ENCODE measurements around the gene OSTC.
"Not testable (repeated sequence)": the region's sequence is repeated elsewhere in the genome, so short reads cannot be mapped to it uniquely, and the experiment has no call there.

The OSTC gene

DNA sequence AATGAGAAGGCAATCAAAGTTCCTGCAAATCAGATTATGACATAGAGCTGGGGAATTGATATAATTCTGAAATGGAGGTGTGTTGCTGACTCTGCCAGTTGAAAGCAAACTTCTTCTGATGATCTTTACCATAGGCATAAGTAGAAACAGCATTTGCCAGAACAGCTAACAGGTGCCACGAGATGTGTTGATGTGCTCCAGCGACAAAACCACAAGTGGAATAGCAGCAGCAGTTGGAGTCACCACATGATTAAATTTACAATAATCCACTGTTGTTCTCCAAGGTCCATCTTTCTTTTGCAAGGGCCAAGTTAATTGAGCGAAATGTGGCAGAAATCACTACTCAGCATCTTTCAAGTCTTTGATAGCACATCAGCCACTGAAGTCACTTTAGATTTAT, 3.7 kb upstream of the OSTC start:
- DNase-seq (ENCODE audit: low read depth in 2 of 2), result no peak

DNA sequence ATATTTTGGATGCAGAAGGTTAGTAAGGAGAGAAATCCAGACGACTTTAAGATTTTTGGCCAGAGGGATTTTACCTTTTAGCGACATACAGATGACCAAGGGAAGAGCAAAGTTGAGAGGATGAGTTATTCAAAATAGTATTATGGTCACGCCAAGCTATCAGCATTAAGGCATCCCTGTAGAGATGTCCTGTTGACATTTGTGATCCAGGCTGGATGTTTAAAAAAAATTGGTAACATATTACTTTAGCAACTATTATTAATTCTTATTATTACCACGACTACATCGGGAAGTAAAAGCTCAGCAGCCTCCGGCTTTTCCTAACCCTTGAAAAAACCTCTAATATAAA, 562 bp upstream of the OSTC start:
- no peak for DNase-seq (ENCODE audit: low read depth in 2 of 2)

DNA sequence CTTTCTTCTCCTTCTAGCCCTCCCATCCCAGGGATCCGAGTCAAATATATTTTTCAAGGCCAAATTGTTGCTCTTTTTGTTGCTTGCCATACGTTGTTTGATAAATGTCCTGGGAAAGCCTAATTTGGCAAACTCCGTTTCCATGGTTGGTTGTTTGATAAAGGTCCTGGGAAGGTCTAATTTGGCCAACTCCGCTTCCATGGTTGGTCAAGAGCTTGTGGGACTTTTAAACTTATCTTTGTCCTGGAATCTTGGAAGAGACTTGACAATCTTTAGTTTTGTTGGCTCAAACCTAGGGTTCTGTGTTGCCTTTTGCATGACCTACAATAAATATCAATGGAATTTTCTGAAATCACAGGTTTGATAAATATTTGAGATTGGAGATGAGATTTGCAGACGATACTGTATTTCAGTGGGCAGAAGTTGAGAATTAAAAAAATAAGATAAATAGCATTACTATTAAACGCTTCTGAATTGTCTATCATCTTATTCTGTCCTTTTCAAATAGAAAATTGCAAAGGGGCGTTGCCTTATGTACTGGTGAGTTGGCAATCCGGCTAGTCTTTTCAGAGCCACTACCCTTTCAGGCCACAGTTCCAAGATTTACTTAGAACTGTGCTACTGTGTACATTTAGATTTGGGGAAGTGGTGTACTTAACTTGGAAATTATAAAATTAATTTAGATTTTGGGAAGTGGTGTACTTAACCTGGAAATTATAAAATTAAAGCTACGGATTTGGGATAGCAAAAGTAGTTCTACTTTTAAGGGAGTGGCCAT, 804 bp downstream of the OSTC start:
- no peak for DNase-seq (ENCODE audit: low read depth in 2 of 2)

DNA sequence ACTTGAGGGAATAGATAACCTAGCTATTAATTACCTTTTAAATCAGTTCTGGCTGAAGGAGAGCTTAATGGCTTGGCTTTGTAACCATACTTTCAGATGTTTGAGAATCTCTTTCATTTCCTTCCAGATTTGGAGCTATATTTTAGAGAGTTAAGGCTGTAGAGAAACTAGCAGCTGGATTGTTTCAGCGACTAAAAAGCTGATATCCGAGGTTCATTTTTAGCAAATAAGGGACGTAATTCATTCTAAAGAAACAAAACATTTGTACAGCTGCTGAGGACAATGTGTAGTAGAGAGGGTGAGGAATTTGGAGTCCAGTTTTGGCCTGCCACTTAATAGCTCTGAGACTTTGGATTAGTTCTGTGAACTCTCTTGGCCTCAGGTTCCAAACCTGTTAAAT, 12.2 kb downstream of the OSTC start:
- no peak for DNase-seq (ENCODE audit: low read depth in 2 of 2)

DNA sequence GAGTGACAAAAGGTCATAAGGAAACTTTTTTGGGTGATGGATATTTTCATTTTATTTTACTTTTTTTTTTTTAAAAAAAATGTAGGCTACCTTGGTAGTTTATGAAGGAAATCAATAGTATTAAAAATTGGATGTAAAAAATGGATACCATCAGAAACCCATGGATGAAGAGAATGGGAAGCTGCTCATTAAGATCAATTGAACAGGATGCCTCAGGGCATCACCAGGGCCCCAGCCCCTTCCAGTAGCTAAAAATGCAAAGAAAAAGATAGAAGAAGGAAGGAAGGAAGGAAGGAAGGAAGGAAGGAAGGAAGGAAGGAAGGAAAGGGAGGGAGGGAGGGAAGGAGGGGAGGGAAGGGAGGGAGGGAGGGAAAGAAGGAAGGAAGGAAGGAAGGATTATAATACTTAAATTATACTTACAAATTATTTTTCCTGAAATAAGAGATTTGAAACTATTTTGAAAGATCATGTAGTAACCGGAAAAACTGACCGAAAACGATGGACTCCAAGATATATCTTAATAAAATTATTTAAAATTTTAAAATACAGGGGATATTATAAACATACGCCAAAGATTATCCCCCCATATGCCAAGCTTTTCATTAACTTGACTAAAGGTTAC, 24.1 kb downstream of the OSTC start:
- no peak for DNase-seq (ENCODE audit: low read depth in 2 of 2)

DNA sequence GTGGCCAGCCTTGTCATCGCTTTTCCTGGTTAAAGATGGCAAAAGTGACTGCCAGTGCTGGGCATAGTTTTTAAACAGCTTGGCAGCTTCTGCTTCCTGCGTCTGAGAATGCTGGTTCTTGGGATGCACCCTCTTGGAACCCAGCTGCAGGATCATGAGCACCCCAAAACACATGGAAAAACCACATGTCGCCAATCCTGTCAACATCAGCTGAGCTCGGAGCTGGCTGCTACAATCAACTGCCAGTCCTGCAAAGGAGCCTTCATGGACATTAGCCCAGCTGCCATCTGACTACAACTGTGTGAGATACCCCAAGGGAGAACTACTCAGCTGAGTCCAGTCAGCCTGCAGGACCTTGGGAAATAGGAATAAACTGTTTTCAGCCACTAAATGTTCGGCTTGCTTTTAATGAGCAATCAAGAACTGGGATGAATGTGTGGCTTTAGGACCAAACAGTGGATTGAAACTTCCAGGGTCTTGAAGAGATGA, 31.0 kb downstream of the OSTC start:
- no peak for DNase-seq (ENCODE audit: low read depth in 2 of 2)

DNA sequence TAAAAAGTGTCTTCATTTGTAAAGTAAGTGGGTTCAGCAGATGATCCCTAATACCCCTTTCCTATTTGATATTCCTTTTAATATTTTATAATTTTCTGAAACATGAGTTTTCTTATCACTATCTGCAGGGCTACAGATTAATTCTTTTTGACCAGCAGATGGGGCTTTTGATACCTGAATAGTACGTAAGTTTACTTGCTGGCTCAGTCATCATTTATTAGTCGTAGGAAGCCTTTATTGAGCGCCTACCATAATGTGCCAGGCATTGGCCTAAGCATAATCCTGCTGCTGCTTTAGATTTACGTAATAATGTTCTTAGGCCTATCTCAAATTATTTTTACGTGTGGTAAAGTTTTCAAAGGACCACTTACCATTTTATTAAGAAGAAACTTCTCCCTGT, 33.1 kb downstream of the OSTC start:
- no peak for DNase-seq (ENCODE audit: low read depth in 2 of 2)

DNA sequence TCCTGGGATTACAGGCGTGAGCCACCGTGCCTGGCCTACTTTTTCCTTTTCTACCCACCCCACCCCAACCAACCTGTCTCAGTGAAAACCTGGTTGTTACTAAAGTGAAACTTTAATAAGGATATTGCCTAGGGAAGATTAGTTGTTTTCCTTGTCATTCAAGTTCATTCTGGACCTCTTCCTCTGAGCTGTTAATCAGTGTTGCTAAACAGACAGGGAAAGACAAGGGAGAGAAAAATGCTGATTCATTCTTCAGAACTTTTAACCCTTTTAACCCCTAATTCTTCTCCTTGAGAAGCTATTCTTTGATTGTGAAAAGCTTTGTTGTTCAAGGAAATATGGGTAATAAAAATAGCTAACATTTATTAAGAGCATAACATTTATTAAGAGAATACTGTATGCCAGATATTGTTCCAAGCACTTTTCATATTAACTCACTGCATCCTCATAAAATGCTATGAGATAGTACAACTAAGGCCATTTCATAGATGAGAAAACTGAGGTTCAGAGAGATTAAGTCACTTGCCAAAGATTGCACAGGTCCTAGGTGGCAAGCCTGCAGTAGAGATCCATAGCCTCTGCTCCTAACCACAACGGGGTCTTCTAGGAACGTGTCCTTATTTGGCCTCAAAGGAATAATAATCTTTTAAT, 34.8 kb downstream of the OSTC start:
- DNase-seq (ENCODE audit: low read depth in 2 of 2), result no peak

DNA sequence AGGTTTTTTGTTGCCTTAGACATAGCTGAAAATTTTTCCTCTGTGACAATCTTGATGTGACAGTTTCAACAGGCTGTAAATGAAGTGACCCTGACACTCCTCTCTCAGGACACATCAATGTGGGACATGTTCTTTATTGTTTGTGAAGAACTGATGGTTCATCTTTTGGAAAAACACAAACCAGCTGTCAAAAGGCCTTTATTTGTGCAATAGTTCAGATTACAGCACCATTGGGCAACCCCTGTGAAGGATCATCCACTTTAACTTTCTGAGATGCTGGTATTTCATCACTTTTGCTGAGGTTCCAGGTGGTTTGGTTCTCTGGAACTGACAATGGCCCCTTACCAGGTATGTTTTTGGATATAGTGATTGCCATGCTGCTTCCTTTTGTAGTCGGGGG, 40.3 kb downstream of the OSTC start:
- no peak for DNase-seq (ENCODE audit: low read depth in 2 of 2)

DNA sequence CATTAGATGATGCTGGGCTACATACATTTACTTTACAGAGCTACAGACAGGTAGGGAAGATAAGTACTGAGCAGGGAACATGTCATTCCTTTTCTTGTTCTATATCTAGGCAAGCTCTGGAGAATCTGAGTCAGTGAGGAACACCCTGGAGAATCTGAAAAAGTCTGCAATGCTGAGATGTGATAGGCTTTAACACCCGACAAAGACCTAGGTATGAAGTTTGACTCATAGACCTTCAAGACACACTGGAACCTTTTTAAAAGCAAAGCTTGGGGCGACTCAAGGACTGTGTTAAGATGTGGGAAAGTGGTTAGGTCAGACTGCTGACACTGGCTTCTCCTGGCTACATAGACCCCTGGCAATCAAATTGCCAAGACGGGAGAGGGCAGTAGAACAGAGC, 42.8 kb downstream of the OSTC start:
- DNase-seq (ENCODE audit: low read depth in 2 of 2), result no peak

DNA sequence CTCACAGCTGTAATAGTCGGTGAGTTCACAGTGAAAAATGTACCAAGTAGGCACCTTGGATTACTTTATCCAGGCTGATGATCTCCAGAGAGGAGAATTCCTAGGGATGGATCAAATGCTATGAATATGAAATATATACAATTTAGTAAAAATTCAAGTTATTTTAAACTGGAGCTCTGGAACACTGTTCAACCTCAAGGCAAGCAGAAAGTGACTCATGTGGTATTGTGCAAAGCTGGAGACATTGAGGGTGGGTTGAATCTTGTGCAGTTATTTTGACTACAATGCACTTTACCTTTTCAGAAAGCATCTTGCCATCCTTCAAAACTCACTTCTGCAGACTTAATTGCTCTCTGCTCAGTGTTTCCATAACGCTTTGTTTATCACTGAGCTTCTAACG, 43.4 kb downstream of the OSTC start:
- no peak for DNase-seq (ENCODE audit: low read depth in 2 of 2)

DNA sequence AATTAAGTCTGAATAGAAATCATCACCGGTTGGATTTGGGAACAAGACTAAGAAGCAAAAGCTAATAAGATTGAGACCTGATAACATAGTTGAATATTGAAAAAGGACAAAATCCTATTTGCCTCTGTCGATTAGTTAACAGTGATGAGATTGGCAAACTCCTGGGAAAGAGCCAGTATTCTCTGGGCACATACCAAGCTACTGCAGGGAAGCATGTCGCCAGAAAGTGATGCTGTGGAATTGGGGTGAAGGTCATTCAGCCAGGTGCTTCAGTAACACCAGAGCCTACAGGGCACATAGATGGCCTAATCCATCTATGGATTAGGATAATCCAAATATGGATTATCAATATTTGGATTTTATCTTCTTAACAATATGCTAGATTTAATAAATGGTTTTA, 44.0 kb downstream of the OSTC start:
- DNase-seq (ENCODE audit: low read depth in 2 of 2), result no peak

DNA sequence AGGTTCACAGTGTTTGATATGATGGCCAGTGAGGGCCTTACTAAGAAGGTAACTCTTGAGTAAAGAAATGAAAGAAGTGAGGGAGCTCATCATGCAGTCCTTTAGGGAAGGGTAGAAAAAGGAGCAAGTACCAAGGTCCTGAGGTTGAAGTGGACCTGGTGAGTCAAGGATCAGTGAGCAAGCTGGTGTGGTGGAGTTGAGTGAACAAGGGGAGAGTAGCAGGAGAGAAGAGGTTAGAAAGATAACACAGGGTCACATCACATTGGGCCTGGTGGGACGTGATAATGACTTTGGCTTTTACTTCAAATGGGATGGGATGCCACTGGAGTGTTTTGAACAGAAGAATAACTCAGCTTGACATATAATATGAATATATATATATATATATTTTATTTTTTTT, 44.7 kb downstream of the OSTC start:
- DNase-seq (ENCODE audit: low read depth in 2 of 2), result no peak

DNA sequence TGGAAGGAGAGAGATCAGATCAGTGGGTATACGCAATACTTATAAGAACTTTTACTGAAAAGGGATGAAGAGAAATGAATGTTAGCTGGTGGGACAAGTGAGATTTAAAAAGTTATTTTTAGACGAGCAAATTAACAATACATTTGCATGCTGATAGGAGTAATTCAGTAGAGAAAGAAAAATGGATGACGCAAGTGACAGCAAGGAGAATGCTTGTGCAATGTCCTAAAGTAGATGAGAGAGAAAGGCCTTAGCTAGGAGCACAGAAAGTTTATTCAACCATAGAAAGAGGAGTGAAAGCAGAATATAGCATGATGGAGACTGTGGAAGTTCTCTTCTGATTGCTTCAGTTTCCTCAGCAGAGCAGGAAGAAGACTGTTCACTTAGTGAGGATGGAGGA, 45.8 kb downstream of the OSTC start:
- no peak for DNase-seq (ENCODE audit: low read depth in 2 of 2)

DNA sequence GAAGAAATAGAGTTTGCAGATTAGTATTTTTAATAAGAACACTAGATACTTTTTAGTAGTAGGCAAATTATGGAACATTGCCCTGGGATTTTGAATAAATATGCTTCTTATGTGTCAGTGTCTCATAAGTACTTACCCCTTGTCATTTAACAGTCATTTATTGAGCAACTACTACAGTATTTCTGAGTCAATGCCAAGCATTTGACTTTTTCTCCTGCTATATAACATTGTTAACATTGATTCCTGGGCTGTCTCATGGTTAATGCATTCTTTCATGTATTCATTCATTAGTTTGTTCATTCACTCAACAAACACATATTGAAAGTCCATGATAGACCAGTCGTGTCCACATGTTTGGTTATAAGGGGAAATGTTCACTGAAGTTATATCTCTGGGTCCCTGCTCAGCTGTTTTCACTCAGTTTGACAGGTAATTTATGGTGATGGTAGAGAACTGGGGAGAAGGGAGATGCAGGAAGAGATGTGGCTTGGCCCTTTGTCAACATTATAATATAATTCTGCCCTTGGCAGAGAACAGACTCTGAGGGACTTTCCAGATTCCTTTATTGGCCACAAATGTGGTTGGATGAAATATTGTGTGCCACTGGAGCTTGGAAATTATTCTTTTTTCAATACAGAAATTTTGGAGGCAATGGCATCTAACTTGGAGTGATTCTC, 49.8 kb downstream of the OSTC start:
- DNase-seq (ENCODE audit: low read depth in 2 of 2), result no peak

DNA sequence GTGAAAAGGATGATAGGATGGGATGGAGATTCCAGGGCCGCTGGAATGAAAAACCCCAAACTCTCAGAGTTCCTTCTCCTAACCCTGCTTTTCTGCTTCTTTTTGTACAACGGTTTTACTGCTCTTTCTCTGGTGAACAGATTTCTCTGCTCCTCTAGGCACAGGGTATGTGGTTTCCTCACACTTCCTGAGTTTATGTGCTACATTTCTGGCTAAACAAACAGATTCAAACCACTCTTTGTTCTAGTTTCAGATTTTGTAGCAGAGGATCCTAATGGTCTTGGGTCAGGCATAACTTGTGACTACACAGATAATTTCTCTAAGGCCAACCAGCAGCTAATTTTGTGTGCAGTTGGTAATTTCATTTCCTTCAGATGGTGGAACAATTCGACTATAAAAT, 52.6 kb downstream of the OSTC start:
- DNase-seq (ENCODE audit: low read depth in 2 of 2), result no peak

DNA sequence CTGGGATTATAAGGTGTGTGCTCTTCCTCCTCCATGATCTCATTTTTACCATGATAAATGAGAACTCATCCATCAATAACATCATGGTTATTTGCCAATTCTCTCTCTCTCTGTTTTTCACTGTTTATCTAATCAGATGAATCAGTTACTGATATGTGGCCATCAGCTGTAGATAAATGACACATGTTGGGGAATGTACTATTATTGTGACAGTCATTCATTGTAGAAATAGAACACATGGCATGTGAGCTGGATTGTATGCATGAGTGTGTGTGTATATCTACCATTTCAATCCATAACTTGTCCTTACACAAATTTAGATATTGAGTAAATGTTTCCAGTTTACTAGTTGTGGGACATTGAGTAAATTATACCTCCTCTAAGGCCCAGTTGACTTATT, 53.0 kb downstream of the OSTC start:
- no peak for DNase-seq (ENCODE audit: low read depth in 2 of 2)

DNA sequence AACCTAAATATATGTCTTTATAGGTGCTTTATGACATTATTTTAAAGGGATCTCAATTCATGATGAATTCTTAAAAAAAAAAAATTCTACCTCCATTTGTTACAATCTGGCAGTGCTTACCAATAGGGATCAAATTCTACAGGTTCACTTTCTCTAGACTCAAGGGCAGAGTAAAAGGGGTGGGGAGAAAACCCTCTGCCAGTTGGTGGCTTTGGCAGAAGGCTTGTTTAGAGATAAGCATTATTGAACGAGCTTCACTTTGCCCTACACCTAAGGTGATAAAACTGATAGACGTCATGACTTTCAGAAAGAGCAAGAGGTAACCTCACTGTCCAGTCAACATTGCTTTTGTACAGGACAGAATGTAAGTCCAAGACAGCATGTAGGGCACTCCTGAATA, 53.6 kb downstream of the OSTC start:
- no peak for DNase-seq (ENCODE audit: low read depth in 2 of 2)

DNA sequence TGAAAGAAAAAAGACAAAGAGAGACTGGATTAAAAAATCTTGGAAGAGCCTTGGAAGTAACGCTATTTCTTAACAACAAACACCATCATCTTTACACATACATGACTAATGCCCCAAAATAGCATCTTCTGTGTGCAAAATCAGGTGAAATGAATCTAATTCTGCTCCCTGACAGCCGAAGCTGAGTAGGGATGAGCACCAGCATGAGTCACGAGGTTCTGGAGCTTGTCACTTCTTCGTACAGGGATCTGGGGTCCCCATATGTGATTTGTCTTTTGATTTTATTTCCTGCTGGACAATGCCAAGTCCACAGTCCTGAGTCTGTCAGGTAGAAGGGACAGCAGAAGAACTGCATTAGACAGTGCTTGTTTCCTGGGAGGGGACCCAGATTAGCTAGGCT, 55.9 kb downstream of the OSTC start:
- no peak for DNase-seq (ENCODE audit: low read depth in 2 of 2)

DNA sequence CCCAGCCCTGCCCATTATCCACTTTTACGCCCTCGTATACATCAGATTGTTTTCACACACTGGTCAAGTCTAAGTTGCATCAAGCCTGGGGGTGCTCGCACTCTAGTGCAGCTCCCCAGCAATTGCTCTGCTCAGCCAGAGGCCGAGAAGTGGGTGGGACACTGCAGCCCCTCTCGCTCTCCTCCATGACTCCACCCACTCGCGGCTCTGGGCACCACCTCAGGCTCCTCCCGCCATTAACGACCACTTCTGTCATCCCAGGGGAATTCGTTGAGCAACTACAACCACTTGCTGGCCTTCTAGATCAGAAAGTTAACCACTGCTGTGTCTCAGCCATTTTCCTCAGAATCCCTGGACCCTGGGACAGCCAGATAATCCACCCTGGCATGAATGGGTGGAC, 58.8 kb downstream of the OSTC start:
- no peak for DNase-seq (ENCODE audit: low read depth in 2 of 2)

DNA sequence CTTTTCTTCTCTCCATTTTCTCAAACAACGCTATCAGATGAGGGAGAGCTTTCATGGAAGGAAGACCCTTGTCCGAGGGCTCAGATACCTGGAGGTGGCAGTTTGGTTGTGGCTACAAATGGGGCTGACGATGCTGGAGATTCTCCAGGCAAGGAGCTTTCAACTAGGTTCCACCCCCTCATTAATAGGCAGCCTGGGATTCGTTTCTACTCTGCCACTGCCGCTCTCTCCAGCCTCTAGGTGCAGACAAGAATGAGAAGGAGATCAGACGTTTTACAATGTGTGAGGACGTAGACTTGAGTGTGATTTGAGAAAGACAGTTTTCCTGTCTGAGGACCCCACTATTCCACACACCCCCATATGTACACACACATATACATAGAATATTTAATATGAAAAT, 59.3 kb downstream of the OSTC start:
- DNase-seq (ENCODE audit: low read depth in 2 of 2), result no peak

DNA sequence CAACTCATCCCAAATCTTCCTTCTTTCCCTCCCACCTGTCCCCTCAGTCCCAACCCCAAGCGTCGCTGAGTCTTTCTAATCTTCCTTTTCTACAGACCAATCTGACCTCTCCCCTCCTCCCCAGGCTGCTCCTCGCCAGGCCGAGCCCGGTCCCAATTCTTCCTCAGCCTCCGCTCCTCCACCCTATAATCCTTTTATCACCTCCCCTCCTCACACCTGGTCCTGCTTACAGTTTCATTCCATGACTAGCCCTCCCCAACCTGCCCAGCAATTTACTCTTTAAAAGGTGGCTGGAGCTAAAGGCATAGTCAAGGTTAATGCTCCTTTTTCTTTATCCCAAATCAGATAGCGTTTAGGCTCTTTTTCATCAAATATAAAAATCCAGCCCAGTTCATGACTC, 60.2 kb downstream of the OSTC start:
- DNase-seq (ENCODE audit: low read depth in 2 of 2), result not testable (repeated sequence)

DNA sequence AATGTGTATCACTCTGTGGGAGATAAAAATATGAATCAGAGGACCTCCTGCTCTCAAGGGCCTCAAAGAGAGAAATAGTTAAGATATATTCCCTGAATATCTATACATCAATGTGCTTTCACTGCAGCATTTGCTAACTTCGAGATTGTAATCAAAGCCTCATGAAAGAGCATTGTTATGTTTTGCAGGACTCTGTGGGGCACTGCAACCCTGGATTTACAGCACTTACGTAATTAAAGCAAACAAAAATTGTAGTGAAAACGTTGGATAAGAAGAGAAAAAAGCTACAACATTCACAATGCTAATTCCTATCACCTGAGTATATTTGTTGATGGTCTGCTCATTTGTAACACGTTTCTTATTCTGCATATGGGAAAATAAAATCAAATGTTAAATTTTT, 64.5 kb downstream of the OSTC start:
- DNase-seq (ENCODE audit: low read depth in 2 of 2), result no peak

Data from stimulated activated CD4-positive, alpha-beta T cell treated with anti-CD3 and anti-CD28 coated beads, Interleukin-1b, Interleukin-23, amount 100 ng/mL, for 1 hour (primary cell).